ENCODE data around the gene AMOTL2. TPM values are rescaled to one million over a fixed set of nuclear protein-coding genes. Genes with fewer than 3 reads are reported as not detected.

The AMOTL2 gene
- total and polyA plus RNA-seq, 2 donors (not counting 1 experiment from before 2014, with no cell fraction given): not detected

- no peak overlapping the region for H3K4me3 ChIP-seq (ENCODE audit: control extremely low read depth in 1 of 5, extremely low read depth in 1 of 5, insufficient read depth in 1 of 5, low read depth in 2 of 5, low read length in 4 of 5)
- H3K9ac ChIP-seq (ENCODE audit: low read length): no peak overlapping the region
- H3K4me2 ChIP-seq (replicated peaks; ENCODE audit: low read depth, low read length, poor library complexity, severe bottlenecking): peak overlapping the region; percentile 61
- ATAC-seq (ENCODE audit: low read depth) (no peak), DNase-seq (no peak)
- Mint-ChIP-seq H3K9me3 (ENCODE audit: insufficient read depth) (no peaks in the 10 kb centered on the region), H3K27me3 (peaks cover 45% of the 10 kb centered on the region), H3K27ac (no peak overlapping the region), H3K4me3 (no peak overlapping the region), H3K4me1 (peaks cover 14% of the 10 kb centered on the region)
- H3K27ac ChIP-seq (ENCODE audit: low read length in 2 of 2): no peak overlapping the region
- no peaks in the 10 kb centered on the region for H3K79me2 ChIP-seq (ENCODE audit: control insufficient read depth, insufficient read depth, low read length)
- H3K27me3 ChIP-seq (replicated peaks in 1 of 4; ENCODE audit: control extremely low read depth in 1 of 4, control insufficient read depth in 3 of 4, insufficient read depth in 4 of 4, low read length in 3 of 4): peaks cover 0 to 48% (median 9%) of the 10 kb centered on the region in 4 experiments
- H3K9me3 ChIP-seq (ENCODE audit: control extremely low read depth in 1 of 3, control insufficient read depth in 2 of 3, insufficient read depth in 1 of 3, low read length in 2 of 3): peaks cover 0 to 3% (median 0%) of the 10 kb centered on the region in 3 donors
- peaks cover 3% of the 10 kb centered on the region in 2 donors for H3K4me1 ChIP-seq (ENCODE audit: control insufficient read depth in 2 of 2, insufficient read depth in 2 of 2, low read length in 2 of 2)
- peak overlapping the region; percentile 15 for H2AFZ ChIP-seq (ENCODE audit: insufficient read depth, low read depth, low read length, poor library complexity, severe bottlenecking)
- POLR2A ChIA-PET: no interaction called here
- CTCF ChIA-PET: no interaction called here
- 39% methylated on average over 44 of the region's 51 CpGs for WGBS (ENCODE audit: insufficient coverage)
- intact Hi-C loops (cut with micrococcal nuclease): no loop called here
- no peaks in the 10 kb centered on the region for H3K36me3 ChIP-seq (replicated peaks in 1 of 2; ENCODE audit: control extremely low read depth in 1 of 2, control insufficient read depth in 1 of 2, extremely low read depth in 1 of 2, insufficient read depth in 2 of 2, low read length in 1 of 2)
- no peak for TF ChIP-seq EZH2 (IDR thresholded peaks at IDR 0.05; ENCODE audit: borderline replicate concordance, insufficient read depth, low read depth, low read length, poor library complexity, severe bottlenecking)
- TF ChIP-seq CTCF (IDR thresholded peaks at IDR 0.05): no peak
- H4K20me1 ChIP-seq (ENCODE audit: control insufficient read depth, insufficient read depth, low read length, poor library complexity, severe bottlenecking): no peaks in the 10 kb centered on the region
Observed at GRCh38 chr3:134373271-134374104, 759 bp downstream of the AMOTL2 start.
